CD4-positive, alpha-beta T cell treated with Interleukin-15 for 1 hour (primary cell): ENCODE measurements around the gene RASA3.
A peak's percentile ranks its signal among the peaks of the same experiment; 100 is the strongest.

ENCODE experiments used
- DNase-seq: peaks from one replicate; pipeline ENCODE4 v3.0.0-alpha.2; 2020

RASA3 gene

DNA sequence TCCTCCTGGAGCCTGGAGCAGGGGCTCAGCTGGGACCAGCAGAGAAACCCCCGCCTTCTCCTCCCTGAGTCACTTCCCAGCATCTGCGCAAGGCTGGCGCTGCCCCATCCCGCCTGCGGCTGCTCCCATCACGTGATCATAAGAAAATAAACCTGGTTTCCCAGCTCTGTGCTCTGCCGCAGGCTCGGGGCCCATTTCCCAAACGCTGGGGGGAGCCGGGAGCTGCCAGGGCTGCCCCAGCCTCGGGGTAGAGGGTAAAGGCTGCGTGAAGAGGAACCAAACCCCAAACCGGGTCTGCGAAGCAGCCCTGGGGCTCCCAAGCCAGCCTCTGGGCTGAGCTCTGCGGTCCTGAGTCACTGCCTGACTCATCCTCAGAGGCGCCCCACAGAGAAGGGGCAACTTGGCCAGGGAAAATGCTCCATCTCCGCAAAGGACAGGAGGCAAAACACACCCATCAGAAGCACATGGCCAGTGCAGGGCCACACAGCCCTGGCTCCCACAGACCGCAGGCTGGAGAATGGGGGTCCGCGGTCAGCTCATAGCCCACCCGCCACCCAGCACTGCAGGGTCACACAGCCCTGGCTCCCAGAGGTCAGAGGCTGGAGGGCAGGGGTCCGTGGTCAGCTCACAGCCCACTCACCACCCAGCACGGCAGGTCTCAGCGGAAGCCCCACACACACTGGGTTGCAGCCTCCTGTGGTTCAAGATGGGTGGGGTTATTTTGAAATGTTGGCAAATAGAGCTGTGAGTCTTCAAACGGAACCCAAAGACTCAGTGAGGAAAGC is 67.1 kb downstream of the RASA3 start:
- DNase-seq, result peak; percentile 84

DNA sequence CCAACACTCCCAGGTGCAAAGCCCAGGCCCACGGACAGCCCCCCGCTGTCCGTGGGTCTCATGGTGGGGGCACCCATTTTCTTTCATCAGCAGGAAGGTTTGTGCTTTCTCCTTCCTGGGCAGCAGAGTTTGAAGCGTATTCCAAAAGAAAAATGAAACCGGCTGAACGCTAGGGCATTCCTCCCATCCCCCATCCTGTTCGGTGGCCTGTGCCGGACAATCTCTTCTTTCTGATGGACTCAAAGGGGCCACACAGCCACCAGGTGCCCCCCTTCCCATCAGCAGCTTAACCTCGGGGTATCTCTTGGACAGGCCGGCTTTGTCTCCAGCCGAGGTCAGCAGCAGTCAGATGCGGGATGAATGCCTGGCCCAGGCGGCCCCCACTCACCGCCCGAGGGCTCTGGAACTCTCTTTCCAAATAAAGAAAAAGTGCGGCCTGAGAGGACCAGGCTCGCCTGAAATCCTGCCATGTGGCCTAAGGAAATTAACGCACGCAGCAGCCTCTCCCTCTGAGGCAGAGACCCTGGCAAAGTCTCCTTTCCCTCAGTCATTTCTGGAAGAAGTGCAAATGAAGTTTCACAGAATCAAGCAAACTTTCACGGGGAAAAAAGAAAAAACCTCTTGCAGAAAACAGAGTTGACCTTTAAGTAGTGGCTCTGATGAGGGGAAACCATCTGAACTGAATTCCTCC is 67.8 kb downstream of the RASA3 start:
- DNase-seq, result no peak

DNA sequence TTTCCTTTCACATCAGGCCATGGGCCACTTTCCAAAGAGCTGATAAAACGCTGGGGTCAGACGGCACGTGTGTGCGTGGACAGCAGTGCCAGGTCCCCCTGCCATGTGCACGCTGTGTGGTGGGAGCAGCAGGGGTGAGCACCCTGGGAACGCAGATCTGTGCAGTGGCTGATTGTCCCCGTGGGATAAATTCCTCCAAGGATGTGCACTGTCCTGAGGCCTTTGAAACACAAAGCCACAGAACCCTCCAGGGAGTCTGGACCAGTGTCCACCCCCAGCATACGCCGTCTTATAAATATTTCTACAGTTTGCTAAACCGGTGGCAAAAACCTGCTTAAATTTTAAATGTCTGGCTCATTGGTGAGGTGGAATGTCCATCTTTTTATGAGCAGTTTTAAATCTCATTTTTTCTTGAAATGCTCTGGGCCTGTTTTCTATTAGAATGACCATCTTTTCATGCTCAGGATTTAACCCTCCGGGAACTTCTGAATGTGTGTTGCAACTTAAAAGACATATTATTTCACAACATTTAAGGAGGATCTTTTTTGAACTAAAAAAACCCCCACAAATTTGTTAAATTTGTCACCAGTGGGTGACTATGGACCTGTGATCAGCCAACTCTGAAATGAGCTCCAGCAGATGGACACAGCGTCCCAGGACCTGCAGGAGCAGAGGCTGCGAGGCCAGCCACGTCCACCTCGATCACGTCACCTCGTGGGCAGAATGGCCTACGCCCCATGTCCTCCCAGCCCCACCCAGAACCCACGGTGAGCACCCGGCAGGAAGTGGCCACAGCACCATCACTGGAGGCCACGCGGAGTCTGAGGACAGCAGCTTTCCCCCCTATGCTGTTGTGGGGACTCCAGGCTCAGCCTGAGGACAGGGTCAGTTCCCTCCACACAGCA is 68.6 kb downstream of the RASA3 start:
- peak; percentile 69 for DNase-seq

DNA sequence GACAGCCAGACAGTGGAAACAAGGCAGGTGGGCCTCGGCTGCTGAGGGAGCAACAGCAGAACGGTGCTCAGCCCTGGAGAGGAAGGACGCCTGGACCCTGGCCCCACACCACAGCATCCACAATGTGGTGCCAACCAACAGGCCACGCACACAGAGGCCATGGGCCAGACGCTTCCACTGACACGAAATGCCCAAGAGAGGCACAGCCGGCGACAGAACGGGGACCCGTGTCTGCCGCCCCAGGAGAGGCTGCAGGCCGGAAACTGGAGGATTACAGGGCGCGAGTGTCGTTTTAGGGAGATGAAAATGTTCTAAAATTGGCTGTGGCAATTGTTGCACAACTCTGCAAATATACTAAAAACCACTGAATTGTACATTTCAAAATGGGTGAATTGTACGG is 69.7 kb downstream of the RASA3 start:
- no peak for DNase-seq

DNA sequence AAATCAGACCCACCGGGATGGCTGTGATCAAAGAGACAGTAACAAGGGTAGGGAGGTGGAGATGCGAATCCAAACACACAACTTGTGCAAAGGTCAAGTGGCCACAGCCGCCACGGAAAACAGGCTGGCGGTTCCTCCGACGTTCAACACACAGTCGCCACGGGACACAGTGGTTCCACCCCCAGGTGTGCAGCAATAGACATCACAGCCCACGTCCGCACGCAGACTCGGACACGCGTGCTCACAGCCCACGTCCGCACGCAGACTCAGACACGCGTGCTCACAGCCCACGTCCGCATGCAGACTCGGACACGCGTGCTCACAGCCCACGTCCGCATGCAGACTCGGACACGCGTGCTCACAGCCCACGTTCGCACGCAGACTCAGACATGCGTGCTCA is 70.1 kb downstream of the RASA3 start:
- no peak for DNase-seq

GRCh38 chr13:114061744-114062143 is 70.7 kb downstream of the RASA3 start:
- DNase-seq, result no peak

DNA sequence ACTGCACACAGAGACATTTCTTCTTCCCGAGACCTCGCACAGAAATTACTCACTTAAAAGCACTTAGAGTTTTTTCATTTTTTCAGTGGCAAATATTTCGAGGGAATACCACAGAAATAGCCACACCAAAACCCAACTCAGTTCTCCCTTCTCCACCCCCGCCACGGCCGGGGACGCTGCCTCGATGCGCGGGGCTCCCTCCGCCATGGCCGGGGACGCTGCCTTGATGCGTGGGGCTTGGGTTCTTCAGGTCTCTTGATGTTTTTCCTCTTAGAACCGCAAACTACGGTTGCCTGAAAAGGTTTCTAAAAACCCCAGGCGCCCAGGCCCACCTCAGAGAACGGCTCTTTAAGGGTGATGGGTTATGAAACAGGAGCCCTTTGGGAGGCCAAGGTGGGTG is 71.4 kb downstream of the RASA3 start:
- no peak for DNase-seq

GRCh38 chr13:114059946-114060860 is 72.2 kb downstream of the RASA3 start:
- DNase-seq, result no peak

- DNase-seq, result no peak
Measured at GRCh38 chr13:114059428-114059827, 73.0 kb downstream of the RASA3 start.

DNA sequence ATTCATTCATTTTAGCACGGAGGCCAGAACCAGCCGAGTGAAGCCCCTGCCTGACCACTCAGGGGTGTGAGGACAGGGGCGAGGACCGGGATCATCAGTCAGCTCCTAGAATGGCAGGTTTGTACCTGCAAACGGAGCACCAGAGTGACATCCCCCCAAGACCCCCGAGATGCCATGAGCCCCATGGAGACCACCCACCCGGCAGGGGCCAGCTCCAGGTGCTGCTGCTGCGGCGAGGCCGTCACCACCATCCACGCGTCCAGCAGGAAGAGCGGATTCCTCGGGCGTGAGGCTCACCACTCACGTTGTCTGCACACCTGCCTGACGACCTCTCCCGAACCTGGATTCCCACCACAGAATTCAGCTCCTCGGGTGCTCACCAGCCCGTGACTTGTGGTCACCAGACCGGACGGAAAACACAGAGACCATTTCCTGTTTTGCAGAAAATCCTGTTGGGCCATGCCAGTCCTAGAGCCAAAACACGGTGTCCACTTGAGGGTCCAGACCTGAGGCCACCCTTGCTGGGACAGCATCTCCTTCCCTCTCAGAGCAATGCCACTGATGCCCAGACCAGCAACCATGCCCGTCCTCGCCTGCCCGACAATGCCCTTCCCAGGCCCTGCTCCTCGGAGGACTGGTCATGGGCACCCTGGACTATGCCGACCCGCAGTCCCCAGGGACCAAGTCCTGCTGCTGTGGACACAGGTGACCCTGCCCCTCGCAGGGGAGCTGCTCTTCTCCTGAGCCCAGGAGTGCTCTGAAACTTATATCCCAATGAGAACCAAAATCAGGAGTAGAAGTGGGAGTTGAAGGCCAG is 74.2 kb downstream of the RASA3 start:
- no peak for DNase-seq

DNA sequence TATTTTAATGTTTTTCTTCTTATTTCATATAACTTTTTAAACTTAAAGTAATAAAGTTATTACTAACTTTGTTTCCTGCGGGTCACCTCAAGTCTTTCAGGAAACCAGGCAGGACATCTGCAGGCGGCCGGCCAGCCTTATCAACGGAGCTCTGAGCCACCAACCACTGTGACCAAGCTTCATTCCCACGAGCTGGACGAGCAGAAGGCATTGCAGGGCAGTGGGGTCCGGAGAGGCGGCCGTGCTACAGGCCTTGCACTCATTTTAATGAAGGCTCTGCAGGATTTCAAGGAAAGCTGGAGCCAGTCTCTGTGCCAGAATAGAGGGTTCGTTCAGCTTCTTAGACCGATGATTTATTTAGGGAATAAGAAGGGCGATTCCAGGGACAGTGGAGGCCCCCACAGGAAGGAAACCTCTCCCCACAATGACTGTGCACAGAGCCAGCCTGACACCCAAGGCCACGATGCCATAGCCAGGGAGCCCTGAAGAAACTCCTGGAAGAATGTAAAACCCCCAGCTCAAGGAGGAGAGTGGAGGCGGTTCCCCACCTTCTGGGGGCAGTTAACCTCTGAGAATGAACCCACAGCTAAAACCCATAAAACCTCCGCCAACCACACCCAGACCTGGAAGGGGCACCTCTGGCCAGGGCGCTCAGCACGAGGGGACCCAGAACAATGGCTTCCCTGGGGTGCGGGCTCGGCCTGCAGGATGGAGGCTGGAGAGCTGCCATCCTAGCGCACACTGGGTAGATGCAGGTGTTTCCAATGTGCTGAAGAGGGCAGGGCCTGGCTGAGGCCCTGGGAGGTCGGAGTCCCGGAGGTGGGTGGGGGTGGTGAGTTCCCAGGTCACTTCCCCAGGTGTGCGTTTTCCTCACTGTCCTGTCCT is 75.0 kb downstream of the RASA3 start:
- DNase-seq, result no peak

DNA sequence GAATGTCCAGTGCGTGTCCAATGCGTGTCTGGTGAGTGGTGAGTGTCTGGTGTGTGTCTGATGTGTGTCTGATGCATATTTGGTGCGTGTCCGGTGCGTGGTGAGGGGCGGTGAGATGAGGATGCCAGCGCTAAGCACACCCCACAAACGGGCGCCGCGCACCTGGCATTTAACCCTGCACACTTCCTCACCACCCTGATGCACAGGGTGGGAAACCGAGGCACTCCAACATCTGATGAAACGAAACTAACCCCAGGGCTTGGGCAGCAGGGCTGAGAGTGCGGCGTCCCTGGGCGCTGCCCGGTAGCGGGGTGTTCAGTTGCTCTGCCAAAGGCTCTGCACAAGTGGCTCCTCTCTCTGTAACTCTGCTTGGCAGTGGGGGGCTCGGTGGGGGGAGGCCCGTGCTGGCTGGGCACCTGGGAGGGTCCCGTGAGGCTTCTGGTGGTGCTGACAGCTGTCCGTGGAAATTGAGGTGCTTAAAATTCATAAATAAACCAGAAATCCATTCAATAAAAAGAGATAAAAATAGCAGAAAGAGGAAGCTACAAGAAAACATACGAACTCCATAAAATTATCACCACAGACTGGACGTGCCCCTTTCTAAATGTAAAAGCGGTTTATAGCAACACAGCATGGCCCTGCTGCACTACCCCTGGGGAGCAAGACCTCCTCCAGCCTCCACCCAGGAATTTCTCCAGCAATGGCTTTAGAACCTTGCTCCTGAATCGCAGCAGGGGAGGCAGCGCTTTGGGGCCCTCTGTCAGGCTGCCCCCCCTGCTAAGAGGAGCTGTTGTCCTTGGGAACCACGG is 76.0 kb downstream of the RASA3 start:
- no peak for DNase-seq

DNA sequence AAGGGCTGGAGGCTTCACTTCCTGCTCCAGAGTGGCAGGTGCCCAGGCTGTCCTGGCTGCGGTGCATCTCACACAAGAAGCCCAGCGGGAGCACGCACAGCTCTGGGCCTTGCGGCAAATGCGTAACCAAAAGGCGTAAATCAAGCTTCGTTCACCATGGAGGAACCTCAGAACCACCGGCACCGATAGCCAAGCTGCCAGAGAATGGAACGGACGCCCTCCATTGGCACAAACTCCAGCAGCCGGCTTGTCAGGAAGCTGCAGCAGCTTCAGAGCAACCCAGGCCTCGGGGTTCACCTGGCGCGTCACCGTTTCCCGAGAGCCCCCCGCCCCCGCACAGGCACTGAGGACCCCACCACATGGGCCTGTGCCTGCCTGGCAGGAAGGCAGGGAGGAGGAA is 76.7 kb downstream of the RASA3 start:
- no peak for DNase-seq

- no peak for DNase-seq
Measured at GRCh38 chr13:114054830-114055439, 77.5 kb downstream of the RASA3 start.

DNA sequence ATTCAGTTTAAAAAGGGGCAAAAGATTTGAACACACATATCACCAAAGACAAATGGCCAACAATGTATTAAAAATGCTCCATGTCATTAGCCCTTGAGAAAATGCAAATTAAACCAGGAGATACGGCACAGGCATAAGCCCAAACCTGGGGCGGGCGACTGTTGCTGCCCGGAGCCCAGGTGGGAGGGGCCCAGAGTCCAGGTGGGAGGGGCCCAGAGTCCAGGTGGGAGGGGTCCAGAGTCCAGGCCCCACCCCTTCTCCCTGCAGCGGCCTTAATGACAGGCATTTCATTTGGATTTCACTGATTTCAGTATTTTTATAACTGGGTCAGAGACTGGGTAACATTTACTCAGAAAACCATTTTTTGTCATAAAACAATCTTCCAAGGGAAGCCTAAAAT is 78.2 kb downstream of the RASA3 start:
- no peak for DNase-seq

GRCh38 chr13:114053026-114053425 is 79.4 kb downstream of the RASA3 start:
- no peak for DNase-seq

GRCh38 chr13:114050536-114051450 is 81.6 kb downstream of the RASA3 start:
- DNase-seq, result no peak

GRCh38 chr13:114049626-114050101 is 82.8 kb downstream of the RASA3 start:
- DNase-seq, result no peak
